ENCODE results near the gene NUTM2E. TPM values are rescaled to one million over a fixed set of nuclear protein-coding genes. Genes with fewer than 3 reads are reported as not detected.

The NUTM2E gene, protein sequence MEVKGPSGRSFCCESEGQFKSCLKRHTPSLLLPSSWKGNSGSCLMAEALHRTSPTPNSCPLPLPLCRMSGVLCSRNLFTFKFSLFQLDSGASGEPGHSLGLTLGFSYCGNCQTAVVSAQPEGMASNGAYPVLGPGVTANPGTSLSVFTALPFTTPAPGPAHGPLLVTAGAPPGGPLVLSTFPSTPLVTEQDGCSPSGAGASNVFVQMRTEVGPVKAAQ (N-terminal part only)
- total RNA-seq (2022; extraction: Qiagen RNA extraction; ENCODE audit: low read depth), result 0.29 to 0.52 TPM (median 0.45 TPM) in 5 replicates

GRCh38 chr10:79826496-79827215 lies at the start of gene NUTM2E:
NUTM2E (plus strand) TSS chr10:79826739; CDS start chr10:79841741, 15,002 bp downstream.

Other genes starting within 250 kb of the NUTM2E start
- gene SFTPA1, start 215.8 kb upstream of the NUTM2E start, total RNA-seq (2022; extraction: Qiagen RNA extraction; ENCODE audit: low read depth), result not detected in 5 replicates
- gene NUTM2B, start 123.5 kb upstream of the NUTM2E start, total RNA-seq (2022; extraction: Qiagen RNA extraction; ENCODE audit: low read depth), result 0.14 to 0.38 TPM (median 0.23 TPM) in 5 replicates
- gene SFTPD, start 122.4 kb downstream of the NUTM2E start, total RNA-seq (2022; extraction: Qiagen RNA extraction; ENCODE audit: low read depth), result 0.14 to 0.48 TPM (median 0.22 TPM) in 4 of 5 replicates, not detected in the other